RWPE2 (cell line): ENCODE data around the gene CTCFL.
A peak's percentile ranks its signal among the peaks of the same experiment; 100 is the strongest.

Source experiments
- ATAC-seq: fragments of 200-7000 bp; cut with Tn5 transposase; 3 replicates; pipeline ENCODE4 v1.9.1; 2021; ENCODE audit warnings: low read depth
- DNase-seq: peaks from one replicate; pipeline ENCODE4 v3.0.0-alpha.2; 2020; ENCODE audit warnings: low spot score
- H3K27ac ChIP-seq: fragments of 450-650 bp; 2 replicates; pipeline ENCODE4 v1.5.1; 2017; ENCODE audit warnings: mild to moderate bottlenecking; ENCODE audit not compliant: poor library complexity, severe bottlenecking
- H3K27me3 ChIP-seq: fragments of 250-450 bp; sonication (Bioruptor Pico); 2 replicates; pipeline ENCODE4 v1.5.1; 2021; ENCODE audit warnings: mild to moderate bottlenecking, moderate library complexity; ENCODE audit not compliant: insufficient read depth, poor library complexity, severe bottlenecking
- H3K36me3 ChIP-seq: fragments of 250-450 bp; sonication (Bioruptor Pico); 2 replicates; pipeline ENCODE4 v1.5.1; 2020; ENCODE audit warnings: low read depth, mild to moderate bottlenecking, moderate library complexity
- H3K4me1 ChIP-seq: fragments of 250-450 bp; sonication (Bioruptor Pico); 2 replicates; pipeline ENCODE4 v1.5.1; 2021; ENCODE audit warnings: mild to moderate bottlenecking, moderate library complexity; ENCODE audit not compliant: insufficient read depth, poor library complexity, severe bottlenecking
- H3K4me3 ChIP-seq: fragments of 250-450 bp; sonication (Bioruptor Pico); 2 replicates; pipeline ENCODE4 v1.5.1; 2021; ENCODE audit warnings: mild to moderate bottlenecking, moderate library complexity; ENCODE audit not compliant: severe bottlenecking
- H3K9me3 ChIP-seq: fragments of 250-450 bp; sonication (Bioruptor Pico); 2 replicates; pipeline ENCODE4 v1.5.1; 2021; ENCODE audit warnings: mild to moderate bottlenecking, moderate library complexity; ENCODE audit not compliant: severe bottlenecking
- CTCF ChIP-seq: fragments of 450-650 bp; IDR thresholded peaks from one replicate; pipeline ENCODE4 v1.5.1; 2017; ENCODE audit warnings: mild to moderate bottlenecking, moderate library complexity; ENCODE audit not compliant: poor library complexity, severe bottlenecking

Gene CTCFL

GRCh38 chr20:57563522-57563921, 38.6 kb upstream of the CTCFL start:
- peaks cover 93% of the 10 kb centered on the region for H3K27me3 ChIP-seq
- ATAC-seq (no peak), DNase-seq (no peak)
- H3K4me1 ChIP-seq: no peaks in the 10 kb centered on the region
- H3K27ac ChIP-seq: no peak overlapping the region
- no peaks in the 10 kb centered on the region for H3K9me3 ChIP-seq
- H3K4me3 ChIP-seq: no peak overlapping the region
- H3K36me3 ChIP-seq: no peaks in the 10 kb centered on the region
- no peak for TF ChIP-seq CTCF

- no peak for TF ChIP-seq CTCF
- Histone ChIP-seq H3K4me1 (no peaks in the 10 kb centered on the region), H3K9me3 (no peaks in the 10 kb centered on the region), H3K27me3 (peaks cover 93% of the 10 kb centered on the region), H3K4me3 (no peak overlapping the region), H3K27ac (no peak overlapping the region), H3K36me3 (no peaks in the 10 kb centered on the region)
- ATAC-seq (no peak), DNase-seq (peak; percentile 82)
These were observed 37.9 kb upstream of the CTCFL start for GRCh38 chr20:57562541-57563465.

- no peaks in the 10 kb centered on the region for H3K9me3 ChIP-seq
- ATAC-seq: no peak
- H3K27me3 ChIP-seq: peaks cover 93% of the 10 kb centered on the region
- no peaks in the 10 kb centered on the region for H3K36me3 ChIP-seq
- H3K27ac ChIP-seq: no peak overlapping the region
- no peak for TF ChIP-seq CTCF
- H3K4me1 ChIP-seq: no peaks in the 10 kb centered on the region
- no peak overlapping the region for H3K4me3 ChIP-seq
- peak; percentile 73 for DNase-seq
These were observed 36.7 kb upstream of the CTCFL start for GRCh38 chr20:57561356-57562279.

GRCh38 chr20:57560554-57561355, 35.8 kb upstream of the CTCFL start, which contains the start of gene PCK1:
TSS of gene PCK1 (plus strand) at chr20:57561110. CDS start at chr20:57561412, 302 bp downstream.
- H3K4me1 ChIP-seq: no peaks in the 10 kb centered on the region
- H3K27me3 ChIP-seq: peaks cover 93% of the 10 kb centered on the region
- H3K27ac ChIP-seq: no peak within 1 kb of the TSS
- peak; percentile 77 for DNase-seq
- H3K36me3 ChIP-seq: no peaks in the 10 kb centered on the region
- no peak within 1 kb of the TSS for H3K4me3 ChIP-seq
- no peaks in the 10 kb centered on the region for H3K9me3 ChIP-seq
- no peak for TF ChIP-seq CTCF
- peak; percentile 75 for ATAC-seq
